Type B pancreatic cell (in vitro differentiated cells): ENCODE data around the gene PCDH10. TPM values are rescaled to one million over a fixed set of nuclear protein-coding genes. Genes with fewer than 3 reads are reported as not detected.

Experiments
- DNase-seq: peaks from one replicate; pipeline ENCODE4 v3.0.0; 2021; ENCODE audit warnings: mixed read lengths; ENCODE audit not compliant: unreplicated experiment; ENCODE audit errors: extremely low spot score
- H3K27ac Mint-ChIP-seq: 2 replicates; pipeline ENCODE4 v1.8.0; 2021; ENCODE audit warnings: mild to moderate bottlenecking, mixed read lengths
- H3K27me3 Mint-ChIP-seq: 2 replicates; pipeline ENCODE4 v1.8.0; 2021; ENCODE audit warnings: mixed read lengths
- H3K36me3 Mint-ChIP-seq: 2 replicates; pipeline ENCODE4 v1.8.0; 2021; ENCODE audit warnings: mixed read lengths
- H3K4me1 Mint-ChIP-seq: one replicate; pipeline ENCODE4 v1.8.0; 2021; ENCODE audit warnings: mixed read lengths; ENCODE audit not compliant: unreplicated experiment
- H3K4me3 Mint-ChIP-seq: 2 replicates; pipeline ENCODE4 v1.8.0; 2021; ENCODE audit warnings: mild to moderate bottlenecking, mixed read lengths
- H3K9me3 Mint-ChIP-seq: 2 replicates; pipeline ENCODE4 v1.8.0; 2021; ENCODE audit warnings: mixed read lengths
- long read RNA-seq: library from polyadenylated mRNA; unstranded; transcript quantifications from one replicate; pipeline ENCODE4 v2.0.0, GENCODE V29; 2020
- total RNA-seq: library from RNA; stranded (reverse); gene quantifications from 2 replicates; pipeline ENCODE4 v1.2.1, GENCODE V29; 2021; ENCODE audit warnings: low replicate concordance
- TF ChIP-seq, protein P1 (sequence below): fragments of 200-600 bp; sonication (generic); conservative IDR thresholded peaks from 2 replicates; pipeline ENCODE4 v1.5.0; 2021; ENCODE audit warnings: antibody characterized with exemption, mild to moderate bottlenecking

The PCDH10 gene
- 10.4 and 61.9 TPM in 2 replicates for total RNA-seq
- long read RNA-seq, full-length matches to known transcripts, result 1 of 1 reads
- long read RNA-seq, partial matches to known transcripts, result 0 of 1 reads
- long read RNA-seq, other reads (novel, unspliced or antisense), result 0 of 1 reads

DNA sequence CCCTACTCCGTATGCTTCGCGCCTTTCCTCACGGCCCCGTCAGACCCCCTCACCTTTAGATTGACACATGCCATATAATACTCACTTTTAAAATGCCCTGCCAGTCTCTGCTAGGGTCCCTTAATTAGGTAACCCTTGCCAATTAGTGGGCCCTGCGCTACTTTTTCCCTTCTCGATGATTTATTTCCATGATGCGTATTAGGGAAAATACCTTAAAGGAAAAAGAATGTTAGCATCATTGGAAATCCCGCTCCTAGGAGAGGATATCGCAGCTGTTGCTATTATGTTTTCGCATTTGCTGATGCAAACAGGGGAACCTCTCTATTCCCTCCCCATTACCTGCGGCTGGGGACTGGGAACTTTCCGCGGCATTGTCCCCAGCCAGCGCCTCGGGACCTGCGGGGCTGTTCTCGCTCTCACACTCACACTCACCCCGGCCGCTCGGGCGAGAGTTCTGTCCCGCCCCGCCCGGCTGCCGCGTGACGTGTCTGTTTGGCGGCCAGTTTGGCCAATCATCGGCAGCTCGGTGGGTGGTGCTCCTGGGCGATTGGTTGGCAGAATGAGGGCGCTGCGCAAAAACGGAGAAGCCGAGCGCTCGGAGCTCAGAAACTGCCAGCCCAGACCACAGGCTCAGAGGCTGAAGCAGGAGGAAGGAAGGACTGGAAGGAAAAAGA is at the start of gene PCDH10:
Gene PCDH10, plus strand, starts transcription at position 605 of the 674 bp plus-strand sequence. CDS start 847 bp downstream, outside the sequence.
- H3K27ac Mint-ChIP-seq, result peak within 1 kb of the TSS; percentile 80
- TF ChIP-seq, protein P1, sequence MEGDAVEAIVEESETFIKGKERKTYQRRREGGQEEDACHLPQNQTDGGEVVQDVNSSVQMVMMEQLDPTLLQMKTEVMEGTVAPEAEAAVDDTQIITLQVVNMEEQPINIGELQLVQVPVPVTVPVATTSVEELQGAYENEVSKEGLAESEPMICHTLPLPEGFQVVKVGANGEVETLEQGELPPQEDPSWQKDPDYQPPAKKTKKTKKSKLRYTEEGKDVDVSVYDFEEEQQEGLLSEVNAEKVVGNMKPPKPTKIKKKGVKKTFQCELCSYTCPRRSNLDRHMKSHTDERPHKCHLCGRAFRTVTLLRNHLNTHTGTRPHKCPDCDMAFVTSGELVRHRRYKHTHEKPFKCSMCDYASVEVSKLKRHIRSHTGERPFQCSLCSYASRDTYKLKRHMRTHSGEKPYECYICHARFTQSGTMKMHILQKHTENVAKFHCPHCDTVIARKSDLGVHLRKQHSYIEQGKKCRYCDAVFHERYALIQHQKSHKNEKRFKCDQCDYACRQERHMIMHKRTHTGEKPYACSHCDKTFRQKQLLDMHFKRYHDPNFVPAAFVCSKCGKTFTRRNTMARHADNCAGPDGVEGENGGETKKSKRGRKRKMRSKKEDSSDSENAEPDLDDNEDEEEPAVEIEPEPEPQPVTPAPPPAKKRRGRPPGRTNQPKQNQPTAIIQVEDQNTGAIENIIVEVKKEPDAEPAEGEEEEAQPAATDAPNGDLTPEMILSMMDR, result no peak
- H3K4me3 Mint-ChIP-seq, result peak within 1 kb of the TSS; percentile 93
- H3K36me3 Mint-ChIP-seq, result peaks cover 7% of the 10 kb centered on the region
- H3K9me3 Mint-ChIP-seq, result no peaks in the 10 kb centered on the region
- peaks cover 24% of the 10 kb centered on the region for H3K4me1 Mint-ChIP-seq
- peak; percentile 96 for DNase-seq
- H3K27me3 Mint-ChIP-seq, result peaks cover 89% of the 10 kb centered on the region

- H3K27me3 Mint-ChIP-seq, result no peaks in the 10 kb centered on the region
- TF ChIP-seq, protein P1, result no peak
These were observed 47.1 kb upstream of the PCDH10 start for GRCh38 chr4:133102043-133102442.

DNA sequence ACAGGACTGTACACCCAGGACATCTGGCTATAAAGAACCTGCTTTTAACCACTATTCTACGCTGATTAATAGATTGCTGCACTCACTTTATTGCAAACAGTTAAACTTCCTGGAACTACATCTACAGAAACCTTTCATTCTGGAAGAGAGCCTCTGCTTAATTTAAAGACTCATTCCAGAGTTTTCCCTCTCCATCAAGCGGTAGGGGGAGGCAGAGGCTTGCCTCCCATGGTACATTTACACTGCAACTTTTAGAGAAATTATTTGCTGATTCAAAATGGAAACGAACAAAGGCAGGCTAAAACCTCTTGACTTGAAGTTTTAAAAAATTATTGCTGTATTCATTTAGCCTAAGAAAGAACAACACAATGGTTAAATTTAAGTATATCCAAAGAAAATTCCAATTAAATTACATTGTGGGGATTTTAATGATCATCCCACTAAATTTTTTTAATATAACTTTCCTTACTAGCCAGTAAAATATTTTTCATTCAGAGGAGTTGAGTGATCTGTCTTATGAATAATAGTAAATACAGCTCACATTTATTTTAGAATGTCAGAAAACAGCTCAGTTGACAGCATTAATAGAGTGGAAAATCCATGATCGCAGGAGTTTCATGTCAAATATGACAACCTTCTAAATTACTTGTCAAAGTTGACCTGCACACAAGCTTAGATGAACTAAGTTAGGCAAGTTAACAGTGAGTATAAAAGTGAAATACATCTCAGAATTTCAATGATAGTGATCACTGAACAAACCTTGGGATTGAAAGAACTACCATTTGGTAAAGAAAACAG is 46.3 kb upstream of the PCDH10 start:
- Mint-ChIP-seq H3K4me3 (no peak overlapping the region), H3K4me1 (no peaks in the 10 kb centered on the region), H3K9me3 (no peaks in the 10 kb centered on the region), H3K36me3 (no peaks in the 10 kb centered on the region), H3K27ac (no peak overlapping the region), H3K27me3 (no peaks in the 10 kb centered on the region)
- TF ChIP-seq, protein P1, result no peak
- DNase-seq, result no peak

More at GRCh38 chr4:133102043-133102442, 47.1 kb upstream of the PCDH10 start:
- DNase-seq, result no peak
- Mint-ChIP-seq H3K9me3 (no peaks in the 10 kb centered on the region), H3K4me3 (no peak overlapping the region), H3K4me1 (peaks cover 6% of the 10 kb centered on the region), H3K36me3 (no peaks in the 10 kb centered on the region), H3K27ac (no peak overlapping the region)

- no peaks in the 10 kb centered on the region for H3K4me1 Mint-ChIP-seq
- H3K27me3 Mint-ChIP-seq, result no peaks in the 10 kb centered on the region
- H3K36me3 Mint-ChIP-seq, result no peaks in the 10 kb centered on the region
- TF ChIP-seq, protein P1, result no peak
- no peak for DNase-seq
- H3K27ac Mint-ChIP-seq, result no peak overlapping the region
- H3K9me3 Mint-ChIP-seq, result no peaks in the 10 kb centered on the region
- H3K4me3 Mint-ChIP-seq, result no peak overlapping the region
These were observed 36.5 kb upstream of the PCDH10 start for GRCh38 chr4:133112641-133113040.

DNA sequence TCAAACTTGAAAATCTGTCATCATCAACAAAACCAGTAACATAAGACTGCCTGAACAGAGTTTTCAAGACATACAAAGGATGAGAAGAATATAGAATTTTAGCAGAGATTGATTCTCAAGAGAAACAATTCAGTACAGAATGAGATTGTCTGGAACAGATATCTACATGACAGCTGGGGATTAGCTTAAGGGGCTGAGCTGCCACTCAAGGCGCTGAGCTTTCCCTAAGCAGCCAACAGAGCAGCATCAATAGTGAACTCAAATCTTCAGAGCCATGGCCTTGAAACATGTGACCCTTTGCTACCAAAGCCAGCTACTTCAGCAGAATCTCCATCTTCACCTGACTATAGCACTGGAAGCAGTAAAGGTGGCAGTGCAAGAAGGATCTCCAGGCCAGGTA is 24.3 kb upstream of the PCDH10 start:
- no peaks in the 10 kb centered on the region for H3K27me3 Mint-ChIP-seq
- no peaks in the 10 kb centered on the region for H3K36me3 Mint-ChIP-seq
- TF ChIP-seq, protein P1, result no peak
- H3K4me1 Mint-ChIP-seq, result no peaks in the 10 kb centered on the region
- DNase-seq, result no peak
- H3K9me3 Mint-ChIP-seq, result no peaks in the 10 kb centered on the region
- H3K27ac Mint-ChIP-seq, result no peak overlapping the region
- no peak overlapping the region for H3K4me3 Mint-ChIP-seq
